Ovary (tissue), 9 donors: Measurements from ENCODE around the gene CHRM5. TPM values are rescaled to one million over a fixed set of nuclear protein-coding genes. Genes with fewer than 3 reads are reported as not detected.

Source experiments
- DNase-seq, 5 donors: peaks; one replicate each; pipeline ENCODE4 v3.0.0-alpha.2; 2019 to 2020
- H3K27ac ChIP-seq, 2 donors: fragments of 200-600 bp; one replicate each; pipeline versions ENCODE4 v1.5.1 to v1.8.0; 2019 to 2022
- H3K27me3 ChIP-seq: fragments of 200-600 bp; one replicate; pipeline ENCODE4 v1.8.0; 2022
- H3K36me3 ChIP-seq: fragments of 200-600 bp; sonication (generic); one replicate; pipeline ENCODE4 v1.5.1; 2019
- H3K4me1 ChIP-seq: one replicate; pipeline ENCODE4 v1.8.1; 2013; ENCODE audit warnings: mild to moderate bottlenecking, moderate library complexity; ENCODE audit not compliant: insufficient read depth
- H3K4me3 ChIP-seq: fragments of 200-600 bp; sonication (generic); one replicate; pipeline ENCODE4 v1.5.1; 2017
- H3K9me3 ChIP-seq, 2 donors: fragments of 200-600 bp in 1 of 2; sonication (generic) in 1 of 2; one replicate each; pipeline versions ENCODE4 v1.5.1 to v1.8.1; 2013 to 2019; ENCODE audit warnings: mild to moderate bottlenecking in 1 of 2, moderate library complexity in 1 of 2
- CTCF ChIP-seq, 3 donors: fragments of 450-650 bp in 2 of 3; fragments of 200-600 bp in 1 of 3; IDR thresholded peaks; one replicate each; pipeline versions ENCODE4 v1.5.1 to v1.8.0; 2016 to 2022; ENCODE audit warnings: antibody characterized with exemption in 3 of 3, mild to moderate bottlenecking in 1 of 3
- EP300 ChIP-seq: sonication (generic); formaldehyde crosslinking; IDR thresholded peaks from one replicate; pipeline ENCODE4 v1.6.1; 2017; ENCODE audit warnings: antibody characterized with exemption
- POLR2A ChIP-seq: fragments of 450-650 bp; IDR thresholded peaks from one replicate; pipeline ENCODE4 v1.6.1; 2017; ENCODE audit warnings: antibody characterized with exemption, mild to moderate bottlenecking, moderate library complexity
- WGBS, 3 donors: extraction: QIAGEN DNeasy Blood & Tissue Kit in 1 of 3; methylation state at CpG; one replicate each; pipeline versions ENCODE4 v1.1.5 to v1.1.7; 2013 to 2017; 5-methylcytosine and 5-hydroxymethylcytosine counted together
- intact Hi-C, 4 donors: fragments of 100-400 bp; cut with DNase I; formaldehyde crosslinking; loops; one replicate each; pipeline versions ENCODE4 v1.11.0 to v1.15.1; 2022 to 2023
- polyA plus RNA-seq, 2 donors: library from polyadenylated mRNA; stranded (reverse); fragments of 200-250 nt in 1 of 2; fragments of 350-450 nt in 1 of 2; fragmentation: Illumina TruSeq in 1 of 2; extraction: RNeasy Lipid Tissue Mini Kit (QIAGEN cat#74804) in 1 of 2; gene quantifications; one replicate each; pipeline ENCODE4 v1.2.3, GENCODE V29; 2013 to 2014
- total RNA-seq, 7 donors: library from RNA; depleted of rRNA in 2 of 7; stranded (reverse); fragments of >200 nt in 2 of 7; fragmentation: NEBNext Ultra II Directional in 3 of 7; extraction: Animal tissue kit (Norgen Biotek cat#: 25700) in 3 of 7; gene quantifications; one replicate each; pipeline versions ENCODE4 v1.1.0 to v1.2.4, GENCODE V29; 2016 to 2023
- donor health status: DM: no; HTN: no; CAD: no; lungs with moderate emphysema.
- donor health status: DM: no; HTN: no; CAD: no.
- donor health status: Bipolar disorder and iron deficiency.
- donor health status: DM: yes; HTN: yes; CAD: no.
- donor health status: DM: no; HTN: no; CAD: no.
- donor health status: DM: yes; HTN: yes; CAD: no.

Gene CHRM5
- total and polyA plus RNA-seq, 9 donors: 0.08 TPM; not detected in 8

- Histone ChIP-seq H3K36me3 (no peaks in the 10 kb centered on the region), H3K27me3 (no peaks in the 10 kb centered on the region), H3K9me3 (no peaks in the 10 kb centered on the region), H3K27ac (no peak overlapping the region), H3K4me3 (peak overlapping the region; percentile 89), H3K4me1 (peaks cover 2% of the 10 kb centered on the region)
- no peak for DNase-seq
- WGBS, 3 donors: 64 to 75% (median 72%) methylated on average over 1 of the region's 1 CpG
- intact Hi-C loops: no loop called here
- TF ChIP-seq CTCF (IDR thresholded peaks at IDR 0.05) (no peak), EP300 (no peak), POLR2A (no peak)
Measured at GRCh38 chr15:34039790-34040113, 71.5 kb downstream of the CHRM5 start.

GRCh38 chr15:34043391-34043790, 75.1 kb downstream of the CHRM5 start:
- Histone ChIP-seq H3K4me3 (no peak overlapping the region), H3K27ac (no peak overlapping the region), H3K27me3 (no peaks in the 10 kb centered on the region), H3K4me1 (peaks cover 2% of the 10 kb centered on the region), H3K36me3 (no peaks in the 10 kb centered on the region), H3K9me3 (no peaks in the 10 kb centered on the region)
- DNase-seq: no peak
- WGBS, 3 donors: 61 to 79% (median 75%) methylated on average over 1 of the region's 1 CpG
- no peak for TF ChIP-seq EP300
- TF ChIP-seq CTCF (IDR thresholded peaks at IDR 0.05): no peak
- TF ChIP-seq POLR2A: no peak
- intact Hi-C loops: no loop called here

DNA sequence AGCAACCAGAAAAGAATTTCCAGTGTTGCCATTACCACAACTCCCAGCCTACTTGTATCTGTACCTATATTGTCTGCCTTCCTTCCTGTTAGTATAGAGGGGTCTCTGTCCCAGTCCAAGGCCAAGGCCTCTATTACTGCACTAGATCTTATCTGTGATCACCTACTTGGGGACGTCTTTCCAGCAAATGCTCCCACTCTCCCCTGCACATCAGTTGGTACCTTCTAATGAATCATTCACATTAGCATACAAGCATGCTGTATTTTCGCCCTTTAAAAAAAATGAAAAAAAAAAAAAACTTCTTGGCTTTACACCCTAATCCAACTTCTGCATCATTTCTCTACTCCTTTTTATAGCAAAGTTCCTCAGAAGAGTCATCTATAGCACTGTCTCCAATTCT, 75.5 kb downstream of the CHRM5 start:
- Histone ChIP-seq H3K27me3 (no peaks in the 10 kb centered on the region), H3K36me3 (no peaks in the 10 kb centered on the region), H3K9me3 (no peaks in the 10 kb centered on the region), H3K27ac (no peak overlapping the region), H3K4me3 (no peak overlapping the region), H3K4me1 (peaks cover 2% of the 10 kb centered on the region)
- DNase-seq: no peak
- 55 to 65% (median 62%) methylated on average over 2 of the region's 2 CpGs for WGBS, 3 donors
- no peak for TF ChIP-seq EP300
- no peak for TF ChIP-seq CTCF (IDR thresholded peaks at IDR 0.05)
- no peak for TF ChIP-seq POLR2A
- intact Hi-C loops: no loop called here

GRCh38 chr15:34046471-34047145, 78.3 kb downstream of the CHRM5 start:
- DNase-seq: no peak
- Histone ChIP-seq H3K27me3 (no peaks in the 10 kb centered on the region), H3K36me3 (no peaks in the 10 kb centered on the region), H3K27ac (no peak overlapping the region), H3K9me3 (no peaks in the 10 kb centered on the region), H3K4me1 (no peaks in the 10 kb centered on the region), H3K4me3 (no peak overlapping the region)
- intact Hi-C loops: no loop called here
- TF ChIP-seq EP300 (no peak), CTCF (IDR thresholded peaks at IDR 0.05) (no peak), POLR2A (no peak)
- 88 to 94% (median 93%) methylated on average over 16 of the region's 16 CpGs for WGBS, 3 donors
